IPS-20b (cell line): Measurements from ENCODE around the gene AIRE.
"Not testable (repeated sequence)": the region's sequence is repeated elsewhere in the genome, so short reads cannot be mapped to it uniquely, and the experiment has no call there.

Source experiments
- H3K27ac ChIP-seq: one replicate; pipeline ENCODE4 v1.5.1; 2013; ENCODE audit warnings: low read length
- H3K27me3 ChIP-seq: 2 replicates; pipeline ENCODE4 v1.6.1; 2013; ENCODE audit warnings: mild to moderate bottlenecking, low read length, inconsistent platforms; ENCODE audit not compliant: insufficient read depth
- H3K36me3 ChIP-seq: 2 replicates; pipeline ENCODE4 v1.6.1; 2013; ENCODE audit warnings: low read depth, mild to moderate bottlenecking, inconsistent platforms, low read length, moderate library complexity; ENCODE audit not compliant: insufficient read depth
- H3K4me1 ChIP-seq: 2 replicates; pipeline ENCODE4 v1.6.1; 2013; ENCODE audit warnings: mild to moderate bottlenecking, control low read depth, inconsistent platforms, low read length, moderate library complexity; ENCODE audit not compliant: insufficient read depth
- H3K4me3 ChIP-seq: 2 replicates; pipeline ENCODE4 v1.5.1; 2013; ENCODE audit warnings: mild to moderate bottlenecking, low read length, inconsistent platforms
- H3K9ac ChIP-seq: 2 replicates; pipeline ENCODE4 v1.6.1; 2013; ENCODE audit warnings: low read depth, mild to moderate bottlenecking, inconsistent platforms, low read length, moderate library complexity
- H3K9me3 ChIP-seq: 2 replicates; pipeline ENCODE4 v1.6.1; 2013; ENCODE audit warnings: mild to moderate bottlenecking, low read depth, low read length, inconsistent platforms; ENCODE audit not compliant: insufficient read depth

Gene AIRE

DNA sequence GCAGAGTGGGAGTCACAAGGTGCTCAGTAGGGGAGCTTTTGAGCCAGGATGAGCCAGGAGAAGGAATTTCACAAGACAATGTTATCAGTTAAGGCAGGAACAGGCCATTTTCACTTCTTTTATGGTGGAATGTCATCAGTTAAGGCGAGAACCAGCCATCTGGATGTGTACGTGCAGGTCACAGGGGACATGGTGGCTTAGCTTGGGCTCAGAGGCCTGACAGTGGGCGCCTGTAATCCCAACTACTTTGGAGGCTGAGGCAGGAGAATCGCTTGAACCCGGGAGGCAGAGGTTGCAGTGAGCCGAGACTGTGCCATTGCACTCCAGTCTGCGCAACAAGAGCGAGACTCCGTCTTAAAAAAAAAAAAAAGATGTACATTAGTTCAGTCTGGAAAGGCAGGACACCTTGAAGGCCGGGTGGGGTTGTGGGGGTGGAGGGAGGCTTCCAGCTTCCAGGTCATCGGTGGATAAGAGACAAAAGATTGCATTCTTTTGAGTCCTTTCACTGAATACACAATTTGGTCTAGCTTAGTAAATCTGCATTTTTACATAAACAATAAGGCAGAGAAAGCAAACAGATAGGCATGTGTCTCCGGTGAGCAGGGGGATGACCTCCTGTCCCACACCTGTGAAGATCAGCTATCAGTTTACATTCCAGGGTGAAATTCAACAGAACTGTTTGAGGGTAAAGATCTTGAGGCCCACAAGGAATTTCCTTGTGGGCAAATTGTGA, 56.2 kb downstream of the AIRE start:
- not testable (repeated sequence) for H3K9ac ChIP-seq, H3K4me1 ChIP-seq

DNA sequence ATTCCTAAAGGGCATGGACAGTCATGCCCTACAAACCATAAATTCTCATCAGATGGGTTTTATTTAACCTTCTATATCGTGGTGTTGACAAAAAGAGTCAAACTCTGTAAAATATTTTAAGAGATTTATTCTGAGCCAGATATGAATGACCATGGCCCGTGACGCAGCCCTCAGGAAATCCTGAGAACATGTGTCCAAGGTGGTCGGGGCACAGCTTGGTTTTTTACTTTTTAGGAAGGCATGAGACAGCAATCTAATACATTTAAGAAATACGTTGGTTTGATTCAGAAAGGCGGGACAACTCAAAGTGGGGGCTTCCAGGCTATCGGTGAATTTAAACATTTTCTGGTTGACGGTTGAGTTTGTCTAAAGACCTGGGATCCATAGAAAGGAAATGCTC, 57.3 kb downstream of the AIRE start:
- not testable (repeated sequence) for H3K4me1 ChIP-seq, H3K4me3 ChIP-seq, H3K27ac ChIP-seq, H3K9ac ChIP-seq, H3K36me3 ChIP-seq, H3K27me3 ChIP-seq, H3K9me3 ChIP-seq

More for the DNA sequence above, 56.2 kb downstream of the AIRE start:
- H3K27me3 ChIP-seq, H3K27ac ChIP-seq, H3K36me3 ChIP-seq, H3K9me3 ChIP-seq, H3K4me3 ChIP-seq: not testable (repeated sequence)

DNA sequence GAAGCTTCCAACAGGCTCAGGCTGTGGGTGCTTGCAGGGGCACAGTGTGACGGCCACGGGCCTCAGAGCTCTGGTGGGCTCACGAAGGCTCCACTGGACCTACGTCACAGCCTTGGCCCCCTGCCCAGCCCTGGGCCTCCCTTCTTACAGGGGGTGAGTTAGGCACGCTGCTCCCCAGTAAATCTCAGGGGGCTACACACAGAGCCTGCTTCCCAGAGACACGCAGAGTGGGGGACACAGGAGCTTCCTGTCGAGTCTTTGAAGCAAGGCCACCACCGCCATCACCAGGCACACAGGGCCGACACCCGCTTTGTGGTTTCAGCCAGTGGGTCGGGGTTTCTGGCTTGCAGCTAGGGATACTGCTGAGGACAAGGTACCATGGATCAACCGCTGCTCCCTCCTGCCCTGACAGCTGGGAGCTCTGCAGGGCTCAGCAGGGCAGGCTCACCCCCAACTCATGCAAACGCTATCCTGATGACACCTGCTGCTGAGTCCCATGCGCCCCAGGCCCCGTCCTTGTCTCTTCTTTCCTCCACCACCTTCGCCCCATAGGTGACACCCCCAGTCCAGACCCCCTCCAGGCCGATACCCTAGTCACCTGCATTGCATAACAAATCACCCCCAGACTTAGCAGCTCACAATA, 59.0 kb downstream of the AIRE start:
- H3K4me3 ChIP-seq: no peak overlapping the region
- H3K4me1 ChIP-seq: no peaks in the 10 kb centered on the region
- no peaks in the 10 kb centered on the region for H3K27me3 ChIP-seq
- no peak overlapping the region for H3K9ac ChIP-seq
- no peaks in the 10 kb centered on the region for H3K9me3 ChIP-seq
- H3K27ac ChIP-seq: no peak overlapping the region
- H3K36me3 ChIP-seq: no peaks in the 10 kb centered on the region

DNA sequence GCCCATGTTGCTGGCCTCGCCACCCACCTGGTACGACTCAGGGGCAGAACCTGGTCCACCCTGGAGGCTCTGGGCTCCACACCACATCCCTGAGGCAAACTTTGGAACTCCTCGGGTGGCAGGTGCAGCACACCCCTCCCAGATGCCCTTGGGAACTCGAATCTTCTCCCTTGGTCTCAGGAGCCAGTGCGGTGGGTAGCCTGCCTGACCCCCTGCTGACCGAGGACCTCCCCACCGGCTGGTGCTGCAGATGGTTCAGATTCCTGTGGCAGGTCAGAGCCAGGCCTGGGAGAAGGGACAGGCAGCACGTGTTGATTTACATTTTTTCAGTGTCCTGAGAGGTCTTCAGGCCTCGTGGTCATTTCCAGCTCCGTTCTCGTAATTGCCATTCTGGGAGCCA, 59.8 kb downstream of the AIRE start:
- Histone ChIP-seq H3K4me3 (no peak overlapping the region), H3K9ac (no peak overlapping the region), H3K36me3 (no peaks in the 10 kb centered on the region), H3K9me3 (no peaks in the 10 kb centered on the region), H3K27me3 (no peaks in the 10 kb centered on the region), H3K4me1 (no peaks in the 10 kb centered on the region), H3K27ac (no peak overlapping the region)

DNA sequence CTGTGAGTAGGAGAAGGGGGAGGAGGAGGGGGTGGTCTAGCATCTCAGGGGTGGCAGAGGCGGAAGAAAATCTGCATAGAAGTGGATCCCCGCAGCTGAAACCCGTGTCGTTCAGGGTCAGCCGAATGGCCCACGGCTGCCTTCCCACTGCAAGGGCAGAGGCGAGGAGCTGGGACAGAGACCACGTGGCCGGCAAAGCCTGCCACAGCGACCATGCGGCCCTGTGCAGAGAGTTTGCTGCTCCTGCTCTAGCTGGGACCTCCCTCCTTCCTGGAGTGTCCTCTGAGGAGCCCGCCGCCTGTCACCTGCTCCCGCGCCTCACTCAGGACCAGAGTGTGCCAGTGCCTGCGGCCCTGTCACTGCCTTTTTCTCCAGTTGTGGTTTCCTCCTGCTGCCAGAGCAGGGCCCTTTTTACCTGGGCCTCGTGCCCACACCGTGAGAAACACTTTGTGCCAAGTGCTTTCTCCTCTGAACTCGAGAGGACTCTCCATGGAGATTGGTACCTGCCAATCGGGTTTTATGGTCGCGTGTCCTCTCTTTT, 62.3 kb downstream of the AIRE start:
- Histone ChIP-seq H3K9me3 (no peaks in the 10 kb centered on the region), H3K4me3 (no peak overlapping the region), H3K27ac (no peak overlapping the region), H3K9ac (no peak overlapping the region), H3K4me1 (no peaks in the 10 kb centered on the region), H3K27me3 (no peaks in the 10 kb centered on the region), H3K36me3 (no peaks in the 10 kb centered on the region)
